Glutamatergic neuron (in vitro differentiated cells): Measurements from ENCODE around the gene GTF2F2. TPM values are rescaled to one million over a fixed set of nuclear protein-coding genes. Genes with fewer than 3 reads are reported as not detected.

Experiments used
- DNase-seq: peaks from one replicate; pipeline ENCODE4 v3.0.0; 2022
- H3K27ac Mint-ChIP-seq: one replicate; pipeline ENCODE4 v1.8.0; 2020; ENCODE audit warnings: mild to moderate bottlenecking, mixed read lengths, inconsistent platforms; ENCODE audit not compliant: unreplicated experiment
- H3K27me3 Mint-ChIP-seq: one replicate; pipeline ENCODE4 v1.8.0; 2020; ENCODE audit warnings: mild to moderate bottlenecking, moderate library complexity, mixed read lengths, inconsistent platforms; ENCODE audit not compliant: unreplicated experiment
- H3K36me3 Mint-ChIP-seq: one replicate; pipeline ENCODE4 v1.8.0; 2020; ENCODE audit warnings: mild to moderate bottlenecking, mixed read lengths, inconsistent platforms; ENCODE audit not compliant: unreplicated experiment
- H3K4me1 Mint-ChIP-seq: one replicate; pipeline ENCODE4 v1.8.0; 2020; ENCODE audit warnings: mild to moderate bottlenecking, low read depth, mixed read lengths, inconsistent platforms; ENCODE audit not compliant: unreplicated experiment
- H3K4me3 Mint-ChIP-seq: one replicate; pipeline ENCODE4 v1.8.0; 2020; ENCODE audit warnings: mild to moderate bottlenecking, mixed read lengths, inconsistent platforms; ENCODE audit not compliant: unreplicated experiment
- H3K9me3 Mint-ChIP-seq: one replicate; pipeline ENCODE4 v1.8.0; 2020; ENCODE audit warnings: mild to moderate bottlenecking, moderate library complexity, mixed read lengths, inconsistent platforms; ENCODE audit not compliant: unreplicated experiment
- total RNA-seq: library from RNA; stranded (reverse); fragmentation: NEBNext Ultra II Directional; extraction: Animal tissue kit (Norgen Biotek cat#: 25700); gene quantifications from one replicate; pipeline ENCODE4 v1.2.1, GENCODE V29; 2021; ENCODE audit not compliant: unreplicated experiment
- TF ChIP-seq, protein P1 (sequence below): fragments of 200-600 bp; sonication (generic); IDR thresholded peaks from one replicate; pipeline ENCODE4 v1.5.0; 2021; ENCODE audit not compliant: partially characterized antibody, unreplicated experiment

GTF2F2 gene
- total RNA-seq, 1 donor from 2014 or later, result 25.9 TPM

DNA sequence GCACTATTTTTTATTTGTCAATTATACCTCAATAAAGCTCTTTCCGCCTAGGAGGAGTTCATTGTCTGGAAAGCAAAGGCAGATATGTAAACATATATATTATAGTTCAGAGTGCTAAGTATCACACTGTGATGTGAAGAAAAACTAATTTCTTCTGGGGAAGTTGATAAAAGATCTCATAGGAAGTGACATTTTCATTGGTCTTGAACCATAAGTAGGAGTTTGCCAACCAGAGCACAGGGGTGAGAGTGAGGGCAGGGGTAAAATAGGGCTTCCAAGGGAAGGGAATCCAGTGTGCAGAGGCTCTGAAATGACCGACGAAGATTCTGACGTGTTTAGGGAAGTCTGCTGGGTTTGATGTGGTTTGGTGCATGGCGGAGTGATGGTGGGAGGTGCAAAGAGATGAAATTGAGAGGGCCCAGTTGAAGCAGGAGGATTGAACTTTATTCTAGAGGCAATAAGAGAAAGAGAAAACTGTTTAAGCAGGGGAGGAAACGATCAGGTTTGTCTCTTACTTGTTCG is 780 bp upstream of the GTF2F2 start:
- H3K27ac Mint-ChIP-seq, result no peak overlapping the region
- H3K27me3 Mint-ChIP-seq, result peaks cover 1% of the 10 kb centered on the region
- H3K9me3 Mint-ChIP-seq, result no peaks in the 10 kb centered on the region
- H3K36me3 Mint-ChIP-seq, result no peaks in the 10 kb centered on the region
- no peak overlapping the region for H3K4me3 Mint-ChIP-seq
- TF ChIP-seq, protein P1, sequence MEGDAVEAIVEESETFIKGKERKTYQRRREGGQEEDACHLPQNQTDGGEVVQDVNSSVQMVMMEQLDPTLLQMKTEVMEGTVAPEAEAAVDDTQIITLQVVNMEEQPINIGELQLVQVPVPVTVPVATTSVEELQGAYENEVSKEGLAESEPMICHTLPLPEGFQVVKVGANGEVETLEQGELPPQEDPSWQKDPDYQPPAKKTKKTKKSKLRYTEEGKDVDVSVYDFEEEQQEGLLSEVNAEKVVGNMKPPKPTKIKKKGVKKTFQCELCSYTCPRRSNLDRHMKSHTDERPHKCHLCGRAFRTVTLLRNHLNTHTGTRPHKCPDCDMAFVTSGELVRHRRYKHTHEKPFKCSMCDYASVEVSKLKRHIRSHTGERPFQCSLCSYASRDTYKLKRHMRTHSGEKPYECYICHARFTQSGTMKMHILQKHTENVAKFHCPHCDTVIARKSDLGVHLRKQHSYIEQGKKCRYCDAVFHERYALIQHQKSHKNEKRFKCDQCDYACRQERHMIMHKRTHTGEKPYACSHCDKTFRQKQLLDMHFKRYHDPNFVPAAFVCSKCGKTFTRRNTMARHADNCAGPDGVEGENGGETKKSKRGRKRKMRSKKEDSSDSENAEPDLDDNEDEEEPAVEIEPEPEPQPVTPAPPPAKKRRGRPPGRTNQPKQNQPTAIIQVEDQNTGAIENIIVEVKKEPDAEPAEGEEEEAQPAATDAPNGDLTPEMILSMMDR, result no peak
- peaks cover 5% of the 10 kb centered on the region for H3K4me1 Mint-ChIP-seq
- DNase-seq, result no peak

DNA sequence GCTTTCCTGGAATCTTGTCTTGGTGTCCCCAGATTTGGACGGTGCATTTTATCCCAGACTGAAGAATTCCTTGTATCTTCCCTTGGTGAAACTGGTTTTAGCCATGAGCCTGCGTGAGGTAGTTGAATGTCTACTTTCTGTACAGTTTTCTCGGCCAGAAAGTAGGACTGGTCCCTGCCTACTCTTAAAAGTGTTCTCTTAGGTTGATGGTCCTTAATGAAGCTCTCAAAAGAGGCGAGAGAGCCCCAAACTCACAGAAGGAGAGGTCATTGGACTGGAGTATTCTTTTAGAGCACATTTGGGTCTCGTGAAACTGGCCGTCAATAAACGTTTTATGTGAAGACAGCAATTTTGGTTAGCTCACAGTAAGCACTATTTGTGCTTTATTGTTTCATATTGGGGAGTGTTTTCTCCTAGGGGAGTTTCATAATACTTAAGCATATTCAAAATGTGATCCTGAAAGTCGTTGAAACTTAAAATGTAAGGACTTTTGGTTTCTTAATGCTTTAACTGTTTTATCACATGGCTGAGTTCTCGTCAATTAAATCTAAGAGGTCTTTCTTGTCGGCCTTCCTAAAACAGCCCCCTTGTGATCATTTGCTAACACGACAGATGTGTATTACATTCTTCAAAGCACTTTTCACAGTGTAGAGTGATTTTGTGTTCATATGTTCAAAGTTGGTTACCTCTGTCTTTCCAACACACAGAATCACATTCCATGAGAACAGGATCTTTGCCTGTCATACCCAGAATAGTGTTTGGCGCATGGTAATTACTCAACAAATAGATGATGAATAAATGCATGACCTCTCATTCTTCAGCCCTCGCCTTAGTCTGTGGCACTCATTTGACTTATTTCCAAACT is 889 bp downstream of the GTF2F2 start:
- Mint-ChIP-seq H3K4me1 (peaks cover 7% of the 10 kb centered on the region), H3K27ac (no peak overlapping the region), H3K36me3 (no peaks in the 10 kb centered on the region), H3K4me3 (no peak overlapping the region), H3K27me3 (no peaks in the 10 kb centered on the region), H3K9me3 (no peaks in the 10 kb centered on the region)
- TF ChIP-seq, protein P1, result no peak
- no peak for DNase-seq

DNA sequence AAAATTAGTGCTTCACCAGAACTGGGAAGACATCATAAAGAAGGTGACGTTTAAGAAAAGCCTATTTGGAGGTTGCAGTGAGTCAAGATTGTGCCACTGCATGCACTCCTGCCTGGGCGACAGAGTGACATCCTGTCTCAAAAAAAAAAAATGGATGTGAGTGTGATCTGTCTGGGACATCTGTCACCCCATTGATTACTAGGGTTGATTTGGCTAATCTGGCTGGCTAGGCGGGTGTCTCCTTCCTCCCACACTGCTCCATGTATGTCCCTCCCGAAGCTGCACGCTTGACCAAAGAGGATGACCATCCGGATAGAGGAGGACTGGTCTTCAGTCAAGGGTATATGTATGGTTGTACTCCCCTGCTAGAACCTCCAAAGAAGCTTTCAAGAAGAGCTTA is 2.6 kb downstream of the GTF2F2 start:
- Mint-ChIP-seq H3K27ac (peak overlapping the region; percentile 28), H3K36me3 (no peaks in the 10 kb centered on the region), H3K27me3 (no peaks in the 10 kb centered on the region), H3K4me3 (peak overlapping the region; percentile 20), H3K4me1 (peaks cover 7% of the 10 kb centered on the region), H3K9me3 (no peaks in the 10 kb centered on the region)
- TF ChIP-seq, protein P1, result no peak
- DNase-seq, result no peak

DNA sequence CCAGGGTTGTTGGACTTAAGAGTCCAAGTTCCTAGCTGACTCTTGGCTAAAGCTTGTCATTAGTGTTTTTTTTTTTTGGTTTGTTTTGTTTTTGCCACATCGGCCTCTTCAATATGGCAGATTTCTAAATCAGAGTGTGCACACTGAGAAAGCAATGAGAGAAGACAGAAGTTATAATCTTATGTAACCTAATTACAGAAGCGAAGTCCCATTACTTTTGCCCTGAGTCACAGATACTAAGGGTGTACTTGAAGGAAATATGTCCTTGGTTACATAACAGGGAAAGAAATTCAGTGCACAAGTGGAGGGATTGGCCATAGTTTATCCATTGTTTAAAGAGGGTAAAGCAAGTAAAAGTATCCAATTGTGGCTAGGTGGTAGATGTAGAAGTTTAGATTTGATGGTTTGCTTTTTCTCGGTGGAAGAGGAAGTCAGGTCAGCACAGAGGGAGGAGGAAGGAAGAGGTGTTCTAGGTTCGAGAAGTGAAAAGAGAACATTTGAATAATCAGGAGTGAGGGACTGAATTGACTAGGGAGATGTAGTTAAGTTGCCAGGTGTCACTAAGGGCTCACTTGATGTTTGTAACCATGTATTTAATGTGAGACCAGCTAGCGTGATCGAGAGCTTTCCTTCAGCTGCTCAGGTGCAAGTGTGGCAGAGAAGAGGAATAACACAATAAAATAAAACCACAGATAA is 12.2 kb downstream of the GTF2F2 start:
- Mint-ChIP-seq H3K4me1 (peaks cover 3% of the 10 kb centered on the region), H3K27me3 (peaks cover 3% of the 10 kb centered on the region), H3K4me3 (no peak overlapping the region), H3K27ac (no peak overlapping the region), H3K36me3 (peaks cover 9% of the 10 kb centered on the region), H3K9me3 (peaks cover 3% of the 10 kb centered on the region)
- TF ChIP-seq, protein P1, result no peak
- DNase-seq, result no peak
